Glomerular visceral epithelial cell (primary cell): ENCODE data around the gene MPPE1.
A peak's percentile ranks its signal among the peaks of the same experiment; 100 is the strongest.
"Not testable (repeated sequence)": the region's sequence is repeated elsewhere in the genome, so short reads cannot be mapped to it uniquely, and the experiment has no call there.

ENCODE experiments used
- DNase-seq: peaks from one replicate; pipeline ENCODE4 v3.0.0-alpha.2; 2016; ENCODE audit errors: extremely low spot score

Gene MPPE1

GRCh38 chr18:11857177-11857887 is 50.8 kb downstream of the MPPE1 start:
- peak; percentile 94 for DNase-seq

DNA sequence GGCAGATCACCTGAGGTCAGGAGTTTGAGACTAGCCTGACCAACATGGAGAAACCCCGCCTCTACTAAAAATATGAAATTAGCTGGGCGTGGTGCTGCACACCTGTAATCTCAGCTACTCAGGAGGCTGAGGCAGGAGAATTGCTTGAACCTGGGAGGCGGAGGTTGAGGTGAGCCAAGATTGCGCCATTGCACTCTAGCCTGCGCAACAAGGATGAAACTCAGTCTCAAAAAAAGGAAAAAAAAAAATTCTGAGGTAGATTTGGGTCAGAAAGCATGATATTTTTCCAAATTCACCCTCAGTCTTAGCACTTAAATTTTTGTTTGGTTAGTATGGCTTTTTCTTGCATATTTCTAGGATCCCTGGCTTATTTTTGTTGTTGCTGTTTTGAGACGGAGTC is 53.6 kb downstream of the MPPE1 start:
- DNase-seq: not testable (repeated sequence)

- DNase-seq: peak; percentile 46
Observed at GRCh38 chr18:11851806-11852337, 56.2 kb downstream of the MPPE1 start.

DNA sequence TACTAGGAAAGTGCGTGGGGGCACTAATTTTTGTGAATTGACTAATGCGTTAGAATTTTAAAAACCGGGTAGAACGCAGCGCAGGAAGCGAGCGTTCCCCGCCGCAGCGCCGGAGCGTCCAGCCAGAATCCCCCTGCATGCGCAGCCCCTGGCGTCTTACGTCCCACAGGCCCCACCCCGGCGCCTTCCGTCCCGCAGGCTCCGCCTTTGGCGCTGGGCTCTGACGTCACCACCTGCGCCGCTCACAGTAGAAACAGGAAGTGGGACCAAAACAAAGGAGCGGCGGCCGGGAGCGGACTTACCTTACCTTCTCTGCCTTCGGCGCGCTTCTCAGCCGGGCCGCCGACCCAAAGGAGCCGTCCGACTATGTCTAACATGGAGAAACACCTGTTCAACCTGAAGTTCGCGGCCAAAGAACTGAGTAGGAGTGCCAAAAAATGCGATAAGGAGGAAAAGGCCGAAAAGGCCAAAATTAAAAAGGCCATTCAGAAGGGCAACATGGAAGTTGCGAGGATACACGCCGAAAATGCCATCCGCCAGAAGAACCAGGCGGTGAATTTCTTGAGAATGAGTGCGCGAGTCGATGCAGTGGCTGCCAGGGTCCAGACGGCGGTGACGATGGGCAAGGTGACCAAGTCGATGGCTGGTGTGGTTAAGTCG is 56.8 kb downstream of the MPPE1 start, which contains the start of gene CHMP1B:
Gene CHMP1B, plus strand, starts transcription at position 268 of the 660 bp plus-strand sequence. Its CDS starts 99 bp downstream, at position 367.
- DNase-seq: peak; percentile 96

DNA sequence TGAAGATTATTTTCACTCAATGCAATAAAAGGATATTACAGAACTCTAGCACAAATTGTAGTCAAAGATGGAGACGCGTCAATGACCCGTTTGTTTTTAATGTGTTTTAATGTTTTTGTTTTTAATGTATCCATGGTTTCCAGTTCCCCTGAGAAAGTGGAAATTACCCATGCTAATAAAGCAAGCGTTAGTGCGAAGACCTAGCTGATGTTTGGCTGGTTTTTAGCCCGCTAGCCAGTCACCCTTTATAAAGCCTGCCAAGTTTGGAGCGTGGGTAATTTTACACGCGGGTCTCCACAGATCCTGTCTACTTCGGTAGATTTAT is 57.3 kb downstream of the MPPE1 start:
- no peak for DNase-seq

DNA sequence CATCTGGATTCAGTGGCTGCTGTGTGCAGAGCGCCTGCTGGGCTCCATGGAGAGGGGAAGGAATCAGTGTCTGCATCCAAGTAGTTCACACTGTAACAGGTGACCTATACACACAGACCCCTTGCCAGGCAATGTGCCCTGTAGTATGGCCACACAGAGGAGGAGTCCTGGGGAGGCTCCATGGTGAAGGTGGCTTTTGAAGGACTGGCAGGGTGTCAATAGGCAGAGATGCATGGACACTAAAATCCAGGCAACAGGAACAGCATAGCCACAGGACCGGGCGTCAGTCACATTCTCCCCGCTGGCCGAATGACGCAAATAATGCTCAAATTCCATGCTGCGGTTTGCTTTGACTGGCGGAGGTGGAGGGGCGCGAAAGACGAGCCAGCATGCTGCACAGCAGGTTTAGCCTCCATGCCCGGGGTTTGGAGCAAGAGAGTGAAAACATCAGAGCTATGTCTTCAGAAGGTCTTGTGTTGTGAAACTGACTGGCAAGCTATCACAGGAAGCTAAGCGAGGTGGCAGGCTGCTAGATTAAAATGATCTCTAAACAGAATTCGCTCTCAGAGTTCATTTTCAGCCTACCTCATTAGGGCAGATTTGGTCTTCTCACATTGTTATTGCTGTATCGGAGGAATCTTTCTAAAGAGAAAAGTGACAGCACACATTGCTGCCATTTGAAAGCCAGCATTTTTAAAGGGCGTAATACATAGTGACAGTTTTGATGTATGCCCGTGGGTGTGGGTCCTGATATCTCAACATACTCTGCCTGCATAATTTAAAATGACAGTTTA is 58.1 kb downstream of the MPPE1 start:
- peak; percentile 85 for DNase-seq

DNA sequence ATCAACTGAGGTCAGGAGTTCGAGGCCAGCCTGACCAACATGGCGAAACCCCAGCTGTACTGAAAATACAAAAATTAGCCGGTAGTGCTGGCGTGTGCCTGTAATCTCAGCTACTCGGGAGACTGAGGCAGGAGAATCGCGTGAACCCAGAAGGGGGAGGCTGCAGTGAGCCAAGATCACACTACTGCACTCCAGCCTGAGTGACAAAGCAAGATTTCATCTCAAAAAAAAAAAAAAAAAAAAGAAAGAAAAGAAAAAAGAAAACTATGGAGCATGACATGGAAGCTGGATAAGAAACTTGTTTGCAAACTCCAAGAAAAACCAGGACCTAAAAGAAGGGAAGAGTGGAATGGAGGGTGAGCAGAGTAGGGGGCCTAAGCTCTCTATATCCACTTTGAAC is 58.8 kb downstream of the MPPE1 start:
- no peak for DNase-seq

- DNase-seq: no peak
Observed at GRCh38 chr18:11847811-11848210, 60.3 kb downstream of the MPPE1 start.

DNA sequence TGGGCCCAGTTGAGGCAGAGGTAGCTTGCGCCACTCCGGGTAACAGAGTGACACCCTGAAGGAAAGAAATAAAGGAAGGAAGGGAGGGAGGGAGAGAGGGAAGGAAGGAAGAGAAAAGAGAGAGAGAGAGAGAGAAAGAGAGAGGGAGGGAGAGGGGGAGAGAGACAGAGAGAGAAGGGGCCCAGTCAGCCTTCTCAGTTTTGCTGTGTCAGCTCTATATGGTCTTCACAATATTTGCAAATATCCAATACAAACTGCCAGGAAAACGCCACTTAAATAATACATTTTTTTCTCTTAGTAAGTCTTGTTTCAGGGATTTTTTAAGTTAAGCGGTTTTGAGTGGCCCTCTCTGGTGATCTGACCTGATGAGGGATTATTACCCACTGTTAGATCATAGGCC is 62.5 kb downstream of the MPPE1 start:
- no peak for DNase-seq

DNA sequence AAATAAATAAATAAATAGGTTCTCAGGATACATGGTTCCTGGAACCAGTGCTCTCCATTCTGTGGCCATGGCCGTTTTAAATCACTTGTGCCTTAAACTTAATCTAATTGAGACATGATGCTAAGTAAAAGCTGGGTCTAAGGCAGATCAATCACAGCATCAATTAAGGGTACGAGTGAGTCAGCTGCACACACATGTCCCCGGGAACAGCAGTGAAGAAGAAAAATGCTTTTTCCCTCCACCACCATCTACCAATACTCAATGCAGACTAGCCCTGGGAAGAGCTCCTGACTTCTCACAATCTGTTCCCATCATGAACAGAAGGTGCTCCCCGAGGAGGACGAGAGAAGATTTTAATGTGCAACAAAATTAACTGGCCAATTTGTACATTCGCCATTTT is 63.7 kb downstream of the MPPE1 start:
- no peak for DNase-seq

GRCh38 chr18:11842562-11842961 is 65.6 kb downstream of the MPPE1 start:
- DNase-seq: no peak

DNA sequence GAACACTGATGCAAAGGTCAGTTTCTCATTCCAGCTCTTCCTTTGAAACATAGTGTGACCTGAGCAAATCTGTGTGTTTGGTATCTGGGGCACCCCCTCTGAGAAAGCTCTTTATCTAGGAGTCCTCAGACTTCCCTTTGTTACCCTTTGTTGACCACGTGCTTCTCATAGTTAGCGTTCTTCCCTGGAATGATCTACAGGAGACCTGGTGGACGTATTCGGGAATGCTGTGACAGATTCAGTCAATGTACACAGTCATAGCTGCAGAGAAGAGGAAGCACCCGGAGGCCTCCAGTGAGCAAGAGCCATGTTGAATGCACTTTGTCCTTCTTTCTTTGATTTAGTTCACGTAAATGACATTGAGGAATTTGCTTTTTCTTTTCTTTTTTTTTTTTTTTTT is 67.6 kb downstream of the MPPE1 start:
- DNase-seq: no peak

DNA sequence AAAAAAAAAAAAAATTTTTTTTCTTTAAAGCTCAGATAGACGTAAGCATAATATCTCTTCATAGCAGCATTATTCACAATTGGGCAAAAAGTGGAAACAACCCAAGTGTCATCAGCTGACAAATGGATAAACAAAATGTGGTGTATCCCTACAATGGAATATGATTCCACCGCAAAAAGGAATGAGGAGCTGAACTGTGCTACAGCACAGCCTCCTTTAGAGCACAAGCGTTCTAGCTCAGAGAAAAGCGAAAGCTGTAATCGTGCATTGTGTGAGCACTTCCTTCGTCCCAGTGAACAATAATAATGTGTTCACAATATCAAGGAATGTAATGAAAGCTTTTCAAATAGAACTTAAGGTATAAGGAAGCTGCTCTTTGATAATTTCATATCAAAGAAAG is 68.6 kb downstream of the MPPE1 start:
- DNase-seq: no peak

DNA sequence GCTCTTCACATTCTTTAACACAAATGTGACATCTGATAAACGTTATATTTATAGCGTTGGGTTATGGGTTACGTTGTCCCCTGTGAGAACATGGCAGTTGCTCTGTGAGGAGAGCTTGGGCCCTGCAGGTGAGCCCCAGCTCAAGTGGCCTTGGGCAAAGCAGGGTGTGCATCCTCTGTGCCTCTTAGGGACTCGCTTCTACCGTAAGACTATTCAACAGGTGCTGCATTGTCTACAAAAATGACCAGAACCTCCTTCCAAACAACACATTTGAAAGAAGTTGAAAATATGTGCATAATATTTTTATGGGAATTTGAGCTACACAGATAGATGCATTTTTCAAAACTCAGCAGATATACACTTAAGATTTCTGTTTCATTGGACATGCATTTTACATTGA is 73.3 kb downstream of the MPPE1 start:
- DNase-seq: no peak
